Myocyte (in vitro differentiated cells): Measurements from ENCODE around the gene B3GALT4. TPM values are rescaled to one million over a fixed set of nuclear protein-coding genes. Genes with fewer than 3 reads are reported as not detected.
A peak's percentile ranks its signal among the peaks of the same experiment; 100 is the strongest.
"Not testable (repeated sequence)": the region's sequence is repeated elsewhere in the genome, so short reads cannot be mapped to it uniquely, and the experiment has no call there.

Source experiments
- DNase-seq: peaks from one replicate; pipeline ENCODE4 v3.0.0-alpha.2; 2012; ENCODE audit warnings: low read depth
- total RNA-seq: library from RNA; depleted of rRNA; stranded (reverse); fragments of >200 nt; gene quantifications from 2 replicates; pipeline ENCODE4 v1.2.3, GENCODE V29; 2014

B3GALT4 gene
- total RNA-seq, 1 donor from 2014 or later = not detected

DNA sequence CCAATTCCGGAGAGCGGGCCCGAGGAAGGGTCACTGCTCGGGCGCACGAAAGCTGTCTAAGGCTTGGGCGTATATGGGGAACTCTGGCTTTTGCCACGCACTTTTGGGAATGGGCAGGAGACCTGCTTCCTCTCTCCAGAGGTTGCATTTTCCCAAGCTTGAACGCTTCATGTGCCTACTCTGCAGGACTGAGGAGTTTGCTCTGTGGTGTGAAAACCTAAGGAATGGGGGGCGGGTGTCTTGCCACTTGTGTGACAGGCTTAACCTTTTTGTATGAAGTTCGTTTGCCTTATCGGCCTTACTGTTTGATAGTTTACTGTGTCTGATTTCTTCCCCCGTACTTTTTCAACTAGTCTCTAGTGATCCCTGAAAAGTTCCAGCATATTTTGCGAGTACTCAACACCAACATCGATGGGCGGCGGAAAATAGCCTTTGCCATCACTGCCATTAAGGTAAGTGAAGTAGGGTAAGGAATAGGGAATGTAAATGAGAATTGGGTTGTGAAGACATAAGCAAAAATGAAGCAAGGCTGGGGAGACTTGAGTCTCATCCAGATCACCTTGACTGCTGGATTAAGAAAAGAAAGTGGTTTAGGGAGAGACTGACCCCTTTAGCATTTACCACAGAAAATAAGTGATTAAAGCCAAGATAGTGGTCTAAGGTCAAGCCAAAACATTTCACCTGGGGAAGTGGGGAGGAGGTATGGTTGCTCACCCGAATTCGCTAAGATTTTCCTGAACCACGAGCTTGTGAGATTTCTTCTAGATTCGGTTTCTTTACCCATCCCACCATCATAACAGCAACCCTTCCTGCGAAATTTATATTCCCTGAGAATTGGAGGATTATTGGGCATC, 4.4 kb upstream of the B3GALT4 start:
- DNase-seq = no peak

- DNase-seq = no peak
Measured at GRCh38 chr6:33273129-33273923, 3.6 kb upstream of the B3GALT4 start.

- DNase-seq = no peak
Measured at GRCh38 chr6:33273924-33274902, 2.7 kb upstream of the B3GALT4 start.

DNA sequence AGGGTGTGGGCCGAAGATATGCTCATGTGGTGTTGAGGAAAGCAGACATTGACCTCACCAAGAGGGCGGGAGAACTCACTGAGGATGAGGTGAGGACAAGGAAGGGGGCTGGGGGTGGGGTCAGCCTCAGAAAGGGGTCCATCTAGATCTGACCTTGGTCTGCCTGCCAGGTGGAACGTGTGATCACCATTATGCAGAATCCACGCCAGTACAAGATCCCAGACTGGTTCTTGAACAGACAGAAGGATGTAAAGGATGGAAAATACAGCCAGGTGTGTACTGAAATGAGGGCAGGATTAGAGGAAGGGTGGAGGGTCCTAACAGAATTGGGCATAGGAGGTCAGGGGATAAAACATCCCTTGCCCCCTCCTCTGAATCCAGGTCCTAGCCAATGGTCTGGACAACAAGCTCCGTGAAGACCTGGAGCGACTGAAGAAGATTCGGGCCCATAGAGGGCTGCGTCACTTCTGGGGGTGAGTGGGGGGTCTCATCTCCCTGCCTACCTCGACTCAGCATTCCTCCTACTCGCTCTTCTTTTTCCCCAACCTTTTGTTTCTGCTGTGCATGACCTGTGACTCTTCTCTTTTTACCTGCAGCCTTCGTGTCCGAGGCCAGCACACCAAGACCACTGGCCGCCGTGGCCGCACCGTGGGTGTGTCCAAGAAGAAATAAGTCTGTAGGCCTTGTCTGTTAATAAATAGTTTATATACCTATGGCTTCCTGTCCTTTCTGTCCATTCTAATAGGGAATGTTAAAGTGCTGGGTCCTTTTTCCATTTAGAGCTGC, 935 bp upstream of the B3GALT4 start:
- DNase-seq = not testable (repeated sequence)

- DNase-seq = no peak
Measured at GRCh38 chr6:33276581-33276863, 401 bp upstream of the B3GALT4 start.

DNA sequence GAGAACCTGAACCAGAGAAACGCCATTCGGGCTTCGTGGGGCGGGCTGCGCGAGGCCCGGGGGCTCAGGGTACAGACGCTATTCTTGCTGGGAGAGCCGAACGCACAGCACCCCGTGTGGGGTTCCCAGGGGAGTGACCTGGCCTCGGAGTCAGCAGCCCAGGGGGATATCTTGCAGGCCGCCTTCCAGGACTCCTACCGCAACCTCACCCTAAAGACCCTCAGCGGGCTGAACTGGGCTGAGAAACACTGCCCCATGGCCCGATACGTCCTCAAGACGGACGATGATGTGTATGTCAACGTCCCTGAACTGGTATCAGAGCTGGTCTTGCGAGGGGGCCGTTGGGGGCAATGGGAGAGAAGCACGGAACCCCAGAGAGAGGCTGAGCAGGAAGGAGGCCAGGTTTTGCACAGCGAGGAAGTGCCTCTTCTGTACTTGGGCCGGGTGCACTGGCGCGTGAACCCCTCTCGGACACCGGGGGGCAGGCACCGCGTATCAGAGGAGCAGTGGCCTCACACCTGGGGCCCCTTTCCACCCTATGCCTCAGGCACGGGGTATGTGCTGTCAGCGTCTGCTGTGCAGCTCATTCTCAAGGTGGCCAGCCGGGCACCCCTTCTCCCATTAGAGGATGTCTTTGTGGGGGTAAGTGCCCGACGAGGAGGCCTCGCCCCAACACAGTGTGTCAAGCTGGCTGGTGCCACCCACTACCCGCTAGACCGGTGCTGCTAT, 904 bp downstream of the B3GALT4 start:
- DNase-seq = no peak

DNA sequence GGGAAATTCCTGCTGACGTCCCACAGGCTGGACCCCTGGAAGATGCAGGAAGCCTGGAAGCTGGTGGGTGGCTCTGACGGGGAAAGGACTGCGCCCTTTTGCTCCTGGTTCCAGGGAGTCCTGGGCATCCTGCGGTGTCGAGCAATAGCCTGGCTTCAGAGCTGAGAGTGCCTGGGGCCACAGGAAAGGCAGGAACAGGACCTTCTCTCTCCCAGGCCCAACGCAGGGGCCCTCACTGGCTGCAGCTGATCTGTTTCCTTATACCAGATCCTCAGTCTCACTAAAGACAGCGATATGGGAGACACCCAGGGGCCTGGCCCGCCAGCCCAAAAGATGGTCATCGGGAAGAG, 1.4 kb downstream of the B3GALT4 start:
- DNase-seq = no peak

DNA sequence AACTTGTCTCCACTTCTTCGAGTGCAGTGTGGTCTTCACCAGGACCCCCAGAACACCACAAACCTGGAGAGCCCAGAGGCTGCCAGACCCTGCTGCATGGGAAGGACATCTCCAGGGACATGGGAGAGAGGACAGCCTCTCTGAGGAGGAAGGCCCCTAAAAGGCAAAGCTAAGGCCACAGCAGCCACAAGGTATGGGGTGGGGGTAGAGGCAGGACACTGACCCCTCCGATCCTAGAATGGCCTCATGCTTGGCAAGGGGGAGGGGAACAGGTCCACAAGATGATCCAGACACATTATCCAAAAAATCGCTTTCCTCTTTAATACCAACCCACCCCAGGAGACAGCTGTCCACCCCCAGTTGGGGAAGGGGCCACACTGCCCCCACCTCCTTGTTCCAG, 1.9 kb downstream of the B3GALT4 start:
- no peak for DNase-seq

- no peak for DNase-seq
Measured at GRCh38 chr6:33279257-33279695, 2.4 kb downstream of the B3GALT4 start.

- DNase-seq = peak; percentile 34
Measured at GRCh38 chr6:33279971-33280511, 3.1 kb downstream of the B3GALT4 start.

DNA sequence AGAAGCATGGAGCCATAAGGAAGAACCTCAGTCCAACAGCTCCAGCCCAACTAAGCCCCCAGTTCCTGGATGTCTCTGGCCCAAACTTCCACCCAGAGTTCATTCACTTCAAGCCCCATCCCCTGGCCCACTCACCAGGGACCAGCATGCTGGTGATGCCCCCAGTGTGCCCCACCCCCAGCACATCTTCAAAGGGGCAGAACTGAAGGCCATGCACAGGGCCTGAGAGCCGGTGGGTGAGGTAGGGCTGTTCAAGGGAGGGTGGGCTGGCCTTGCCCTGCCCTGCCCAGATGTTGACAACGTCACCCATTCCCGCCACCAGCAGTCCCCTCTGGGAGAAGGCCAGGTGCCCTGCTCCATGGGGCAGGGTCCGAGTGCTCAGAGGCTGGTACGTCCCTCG, 3.6 kb downstream of the B3GALT4 start:
- DNase-seq = no peak

- not testable (repeated sequence) for DNase-seq
Measured at GRCh38 chr6:33285214-33285613, 8.3 kb downstream of the B3GALT4 start.

- no peak for DNase-seq
Measured at GRCh38 chr6:33286946-33287914, 10.3 kb downstream of the B3GALT4 start.

DNA sequence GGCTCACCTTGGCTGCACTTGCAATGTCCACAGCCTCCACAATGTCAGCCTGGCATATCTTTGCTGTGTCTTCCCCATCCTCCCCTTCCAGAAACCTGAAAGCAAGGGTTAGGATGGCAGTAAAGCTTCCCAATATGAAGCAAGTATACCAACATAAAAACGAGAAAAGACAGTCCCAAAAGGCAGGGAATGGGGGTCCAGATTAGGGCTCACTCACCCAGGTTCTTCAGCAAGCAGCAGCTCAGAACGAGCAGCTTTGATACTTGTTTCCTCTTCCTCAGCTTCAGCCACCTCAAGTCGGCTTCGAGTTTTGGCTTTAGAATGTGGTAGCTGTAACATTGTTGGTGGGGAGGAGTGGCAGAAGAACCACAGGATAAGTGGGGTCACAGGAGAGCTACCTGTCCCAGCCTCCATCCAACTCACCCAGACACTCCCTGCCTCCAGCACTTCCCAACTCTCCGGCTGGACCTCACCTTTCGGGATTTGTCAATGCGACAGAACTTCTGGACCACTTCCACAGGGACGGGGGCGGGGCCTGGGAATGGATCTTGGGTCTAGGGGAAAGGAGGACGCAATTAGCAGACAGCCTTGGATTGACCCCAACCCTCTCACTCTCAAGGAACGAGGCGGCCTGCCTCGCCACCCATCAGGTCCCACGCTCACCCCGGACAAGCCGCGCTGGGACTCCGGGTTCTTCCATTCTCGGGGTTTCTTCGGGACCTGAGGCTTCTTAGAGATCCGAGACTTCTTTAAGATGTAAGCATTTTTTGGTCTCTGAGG, 11.4 kb downstream of the B3GALT4 start:
- DNase-seq = no peak

GRCh38 chr6:33288921-33289783, 12.2 kb downstream of the B3GALT4 start, which contains the start of the genes PFDN6 and WDR46:
PFDN6 (plus strand) TSS chr6:33289601; CDS start chr6:33289857, 256 bp downstream.
WDR46 (minus strand) TSS chr6:33289239; CDS start chr6:33289170, 69 bp downstream.
- DNase-seq = peak; percentile 94

DNA sequence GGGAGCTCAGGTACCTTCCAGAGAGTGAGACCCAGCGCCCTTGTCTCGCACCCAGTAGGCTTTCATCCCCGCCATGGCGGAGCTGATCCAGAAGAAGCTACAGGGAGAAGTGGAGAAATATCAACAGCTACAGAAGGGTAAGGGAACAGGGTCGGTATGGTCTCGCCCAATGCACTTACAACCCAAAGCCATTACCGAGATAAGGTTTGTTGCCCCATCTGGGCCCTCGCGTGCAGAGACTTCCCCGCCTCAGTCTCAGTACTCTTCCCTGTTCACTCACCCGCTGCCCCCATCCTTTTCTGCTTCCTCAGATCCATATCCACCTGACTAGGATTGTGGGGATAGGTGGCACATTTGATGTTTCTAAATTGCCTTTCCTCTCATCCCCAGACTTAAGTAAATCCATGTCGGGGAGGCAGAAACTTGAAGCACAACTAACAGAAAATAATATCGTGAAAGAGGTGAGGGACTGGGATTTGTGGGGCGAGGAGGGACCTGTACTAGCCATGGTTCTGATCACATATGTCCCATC, 12.9 kb downstream of the B3GALT4 start:
- DNase-seq = no peak
